ENCODE measurements around the gene BAZ2B.

BAZ2B gene

DNA sequence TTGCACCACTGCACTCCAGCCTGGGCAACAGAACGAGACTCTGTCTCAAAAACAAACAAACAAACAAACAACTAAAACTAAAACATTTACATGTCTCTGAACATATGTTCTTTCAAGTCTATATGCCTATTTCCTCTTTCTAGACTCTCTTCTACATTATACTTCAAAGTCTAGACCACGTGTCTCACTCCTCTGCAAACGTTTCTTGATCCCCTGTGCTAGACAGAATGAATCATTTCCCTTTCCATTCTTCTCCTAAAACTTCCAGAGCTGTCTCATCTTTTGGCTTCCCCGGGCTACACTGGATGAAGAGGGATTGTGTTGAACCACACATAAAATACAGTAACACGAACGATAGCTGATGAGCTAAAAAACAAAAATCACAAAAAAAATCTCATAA lies 67.1 kb downstream of the BAZ2B start:
- H3K9me2 ChIP-seq (ENCODE audit: low read depth, low read length), result no peaks in the 10 kb centered on the region
- no peak overlapping the region for H3K9ac ChIP-seq (ENCODE audit: low read length)
- H3F3A ChIP-seq (ENCODE audit: insufficient read depth, low read length), result no peaks in the 10 kb centered on the region
- no peak overlapping the region; the same call in 1 of the 2 replicates for H2AFZ ChIP-seq (ENCODE audit: low read length)
- no peaks in the 10 kb centered on the region for H4K20me1 ChIP-seq (ENCODE audit: insufficient read depth, low read length)
- H3K4me2 ChIP-seq (ENCODE audit: low read length), result no peak overlapping the region
- peaks cover 4% of the 10 kb centered on the region for H3K4me1 ChIP-seq (ENCODE audit: insufficient read depth, low read length, severe bottlenecking)
- H3K4me3 ChIP-seq (ENCODE audit: low read depth, low read length, poor library complexity, severe bottlenecking), result no peak overlapping the region
- TF ChIP-seq, protein P1, sequence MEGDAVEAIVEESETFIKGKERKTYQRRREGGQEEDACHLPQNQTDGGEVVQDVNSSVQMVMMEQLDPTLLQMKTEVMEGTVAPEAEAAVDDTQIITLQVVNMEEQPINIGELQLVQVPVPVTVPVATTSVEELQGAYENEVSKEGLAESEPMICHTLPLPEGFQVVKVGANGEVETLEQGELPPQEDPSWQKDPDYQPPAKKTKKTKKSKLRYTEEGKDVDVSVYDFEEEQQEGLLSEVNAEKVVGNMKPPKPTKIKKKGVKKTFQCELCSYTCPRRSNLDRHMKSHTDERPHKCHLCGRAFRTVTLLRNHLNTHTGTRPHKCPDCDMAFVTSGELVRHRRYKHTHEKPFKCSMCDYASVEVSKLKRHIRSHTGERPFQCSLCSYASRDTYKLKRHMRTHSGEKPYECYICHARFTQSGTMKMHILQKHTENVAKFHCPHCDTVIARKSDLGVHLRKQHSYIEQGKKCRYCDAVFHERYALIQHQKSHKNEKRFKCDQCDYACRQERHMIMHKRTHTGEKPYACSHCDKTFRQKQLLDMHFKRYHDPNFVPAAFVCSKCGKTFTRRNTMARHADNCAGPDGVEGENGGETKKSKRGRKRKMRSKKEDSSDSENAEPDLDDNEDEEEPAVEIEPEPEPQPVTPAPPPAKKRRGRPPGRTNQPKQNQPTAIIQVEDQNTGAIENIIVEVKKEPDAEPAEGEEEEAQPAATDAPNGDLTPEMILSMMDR (IDR thresholded peaks at IDR 0.05; ENCODE audit: low read length), result no peak
- TF ChIP-seq EZH2 (IDR thresholded peaks at IDR 0.05; ENCODE audit: borderline replicate concordance, low read length), result no peak
- no peaks in the 10 kb centered on the region for H3K9me3 ChIP-seq (ENCODE audit: low read length)
- H3K27me3 ChIP-seq (ENCODE audit: insufficient read depth, low read length), result no peaks in the 10 kb centered on the region
- no peaks in the 10 kb centered on the region for H3K36me3 ChIP-seq (ENCODE audit: insufficient read depth, low read length)
- no peak overlapping the region for H3K27ac ChIP-seq (ENCODE audit: low read depth, low read length, poor library complexity, severe bottlenecking)
- H3K79me2 ChIP-seq (ENCODE audit: insufficient read depth, low read length), result no peaks in the 10 kb centered on the region

DNA sequence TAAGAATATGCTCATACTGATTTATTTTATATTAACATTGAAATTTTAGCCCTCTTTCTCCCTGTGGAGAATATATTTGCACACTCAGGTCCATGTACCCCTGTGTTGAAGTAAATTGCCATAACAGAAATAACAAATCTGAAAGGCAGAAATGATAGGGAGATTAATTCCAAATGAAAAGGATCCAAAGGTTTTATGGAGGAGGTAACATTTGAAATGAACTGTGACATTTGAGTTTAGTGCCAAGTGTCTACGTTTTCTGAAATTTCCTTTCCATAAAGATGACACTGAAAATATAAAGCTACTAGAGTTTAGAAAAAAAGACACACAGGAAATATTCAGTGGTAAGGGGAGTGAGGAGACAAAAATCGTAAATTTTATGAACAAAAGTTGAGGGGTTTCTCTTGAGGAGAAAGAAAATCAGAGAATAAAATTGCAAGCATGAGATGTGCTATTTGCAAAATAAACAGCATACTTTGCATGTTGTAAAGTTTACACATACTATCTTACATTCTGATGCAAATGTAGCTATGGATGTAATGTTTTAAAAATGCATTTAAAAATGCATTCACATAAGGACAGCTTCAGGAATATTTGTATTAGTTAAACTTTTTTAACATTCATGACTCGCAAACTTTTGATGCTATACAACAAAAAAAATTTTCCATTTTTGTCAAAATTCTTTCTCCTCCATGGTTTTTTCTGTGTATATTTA lies 69.5 kb downstream of the BAZ2B start:
- no peaks in the 10 kb centered on the region for H3F3A ChIP-seq (ENCODE audit: insufficient read depth, low read length)
- H3K9me2 ChIP-seq (ENCODE audit: low read depth, low read length), result no peaks in the 10 kb centered on the region
- H3K9me3 ChIP-seq (ENCODE audit: low read length), result 0 out of 2 replicates have a peak, but pooled peaks cover 4% of the 10 kb centered on the region
- no peaks in the 10 kb centered on the region for H3K36me3 ChIP-seq (ENCODE audit: insufficient read depth, low read length)
- H3K9ac ChIP-seq (ENCODE audit: low read length), result no peak overlapping the region
- H3K4me3 ChIP-seq (ENCODE audit: low read depth, low read length, poor library complexity, severe bottlenecking), result no peak overlapping the region
- H4K20me1 ChIP-seq (ENCODE audit: insufficient read depth, low read length), result no peaks in the 10 kb centered on the region
- H3K27me3 ChIP-seq (ENCODE audit: insufficient read depth, low read length), result no peaks in the 10 kb centered on the region
- TF ChIP-seq, protein P1 (IDR thresholded peaks at IDR 0.05; ENCODE audit: low read length), result no peak
- TF ChIP-seq EZH2 (IDR thresholded peaks at IDR 0.05; ENCODE audit: borderline replicate concordance, low read length), result no peak
- no peak overlapping the region for H3K4me2 ChIP-seq (ENCODE audit: low read length)
- no peak overlapping the region for H3K27ac ChIP-seq (ENCODE audit: low read depth, low read length, poor library complexity, severe bottlenecking)
- H2AFZ ChIP-seq (ENCODE audit: low read length), result no peak overlapping the region
- H3K79me2 ChIP-seq (ENCODE audit: insufficient read depth, low read length), result no peaks in the 10 kb centered on the region
- peaks cover 4% of the 10 kb centered on the region for H3K4me1 ChIP-seq (ENCODE audit: insufficient read depth, low read length, severe bottlenecking)

DNA sequence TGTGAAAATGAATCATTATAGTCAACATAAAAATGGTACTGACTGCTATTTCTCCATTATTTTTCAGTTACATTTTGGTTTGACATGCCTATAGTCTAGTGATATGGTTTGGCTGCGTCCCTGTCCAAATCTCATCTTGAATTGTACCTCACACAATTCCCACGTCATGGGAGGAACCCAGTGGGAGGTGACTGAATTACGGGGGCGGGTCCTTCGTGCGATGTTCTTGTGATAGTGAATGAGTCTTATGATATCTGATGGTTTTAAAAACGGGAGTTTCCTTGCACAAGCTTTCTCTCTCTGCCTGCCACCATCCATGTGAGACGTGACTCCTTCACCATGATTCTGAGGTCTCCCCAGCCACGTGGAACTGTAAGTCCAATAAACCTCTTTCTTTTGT lies 70.3 kb downstream of the BAZ2B start:
- TF ChIP-seq EZH2 (IDR thresholded peaks at IDR 0.05; ENCODE audit: borderline replicate concordance, low read length), result no peak
- TF ChIP-seq, protein P1 (IDR thresholded peaks at IDR 0.05; ENCODE audit: low read length), result no peak
- H3F3A ChIP-seq (ENCODE audit: insufficient read depth, low read length), result no peaks in the 10 kb centered on the region
- H4K20me1 ChIP-seq (ENCODE audit: insufficient read depth, low read length), result no peaks in the 10 kb centered on the region
- H3K27ac ChIP-seq (ENCODE audit: low read depth, low read length, poor library complexity, severe bottlenecking), result no peak overlapping the region
- no peaks in the 10 kb centered on the region for H3K79me2 ChIP-seq (ENCODE audit: insufficient read depth, low read length)
- no peaks in the 10 kb centered on the region for H3K27me3 ChIP-seq (ENCODE audit: insufficient read depth, low read length)
- H3K4me2 ChIP-seq (ENCODE audit: low read length), result no peak overlapping the region
- no peak overlapping the region for H2AFZ ChIP-seq (ENCODE audit: low read length)
- no peak overlapping the region for H3K4me3 ChIP-seq (ENCODE audit: low read depth, low read length, poor library complexity, severe bottlenecking)
- H3K9me2 ChIP-seq (ENCODE audit: low read depth, low read length), result no peaks in the 10 kb centered on the region
- no peaks in the 10 kb centered on the region for H3K36me3 ChIP-seq (ENCODE audit: insufficient read depth, low read length)
- no peak overlapping the region for H3K9ac ChIP-seq (ENCODE audit: low read length)
- peaks cover 4% of the 10 kb centered on the region for H3K4me1 ChIP-seq (ENCODE audit: insufficient read depth, low read length, severe bottlenecking)
- 0 out of 2 replicates have a peak, but pooled peaks cover 7% of the 10 kb centered on the region for H3K9me3 ChIP-seq (ENCODE audit: low read length)
